Neural crest cell (in vitro differentiated cells): ENCODE results near the gene ZNF483. TPM values are rescaled to one million over a fixed set of nuclear protein-coding genes. Genes with fewer than 3 reads are reported as not detected.

Experiments used
- DNase-seq: peaks from one replicate; pipeline ENCODE4 v3.0.0; 2021; ENCODE audit warnings: low read depth, mixed read lengths, low spot score
- H3K27ac Mint-ChIP-seq: one replicate; pipeline ENCODE4 v1.8.0; 2021; ENCODE audit warnings: mild to moderate bottlenecking, mixed read lengths; ENCODE audit not compliant: unreplicated experiment
- H3K27me3 Mint-ChIP-seq: 2 replicates; pipeline ENCODE4 v1.8.0; 2021; ENCODE audit warnings: low read depth, mild to moderate bottlenecking, mixed read lengths
- H3K36me3 Mint-ChIP-seq: 2 replicates; pipeline ENCODE4 v1.8.0; 2021; ENCODE audit warnings: low read depth, mild to moderate bottlenecking, mixed read lengths
- H3K4me1 Mint-ChIP-seq: 2 replicates; pipeline ENCODE4 v1.8.0; 2021; ENCODE audit warnings: mixed read lengths
- H3K4me3 Mint-ChIP-seq: one replicate; pipeline ENCODE4 v1.8.0; 2021; ENCODE audit warnings: mild to moderate bottlenecking, mixed read lengths
- H3K9me3 Mint-ChIP-seq: 2 replicates; pipeline ENCODE4 v1.8.0; 2021; ENCODE audit warnings: mixed read lengths
- total RNA-seq: library from RNA; stranded (reverse); gene quantifications from 2 replicates; pipeline ENCODE4 v1.2.1, GENCODE V29; 2021
- TF ChIP-seq, protein P1 (sequence below): fragments of 200-600 bp; sonication (generic); conservative IDR thresholded peaks from 2 replicates; pipeline ENCODE4 v1.5.0; 2021; ENCODE audit warnings: antibody characterized with exemption, mild to moderate bottlenecking

The ZNF483 gene
- total RNA-seq, 1 donor from 2014 or later = 26.0 TPM

DNA sequence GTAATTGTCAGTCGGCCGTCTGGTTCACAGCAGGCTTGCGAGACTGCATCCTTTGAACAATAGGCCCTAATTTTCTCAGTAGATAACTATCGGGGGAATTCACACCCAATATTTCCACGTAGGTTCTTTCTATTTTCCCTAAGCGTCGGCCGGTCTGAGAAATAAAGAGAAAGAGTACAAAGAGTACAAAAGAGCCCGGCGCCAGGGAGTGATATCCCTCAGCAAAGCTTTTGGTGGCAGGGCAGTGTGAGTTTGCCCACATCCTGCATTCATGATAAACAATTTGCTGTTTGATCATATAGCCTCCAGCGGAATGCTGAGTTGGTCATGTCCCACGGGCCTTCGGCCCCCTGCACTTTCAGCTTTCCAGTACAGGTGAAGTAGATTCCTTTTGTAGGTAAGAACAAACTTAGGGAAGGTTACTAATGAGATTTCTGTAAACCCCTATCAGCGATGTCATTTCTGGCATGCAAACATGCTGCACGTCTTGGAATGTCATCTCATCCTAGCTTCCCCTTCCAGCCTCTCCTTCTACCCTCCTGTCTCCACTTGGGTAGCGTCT is 79.2 kb downstream of the ZNF483 start:
- peak overlapping the region; percentile 60 for H3K27ac Mint-ChIP-seq
- H3K4me3 Mint-ChIP-seq = peak overlapping the region; percentile 7
- H3K9me3 Mint-ChIP-seq = no peaks in the 10 kb centered on the region
- no peak for DNase-seq
- H3K4me1 Mint-ChIP-seq = peaks cover 16% of the 10 kb centered on the region
- TF ChIP-seq, protein P1, sequence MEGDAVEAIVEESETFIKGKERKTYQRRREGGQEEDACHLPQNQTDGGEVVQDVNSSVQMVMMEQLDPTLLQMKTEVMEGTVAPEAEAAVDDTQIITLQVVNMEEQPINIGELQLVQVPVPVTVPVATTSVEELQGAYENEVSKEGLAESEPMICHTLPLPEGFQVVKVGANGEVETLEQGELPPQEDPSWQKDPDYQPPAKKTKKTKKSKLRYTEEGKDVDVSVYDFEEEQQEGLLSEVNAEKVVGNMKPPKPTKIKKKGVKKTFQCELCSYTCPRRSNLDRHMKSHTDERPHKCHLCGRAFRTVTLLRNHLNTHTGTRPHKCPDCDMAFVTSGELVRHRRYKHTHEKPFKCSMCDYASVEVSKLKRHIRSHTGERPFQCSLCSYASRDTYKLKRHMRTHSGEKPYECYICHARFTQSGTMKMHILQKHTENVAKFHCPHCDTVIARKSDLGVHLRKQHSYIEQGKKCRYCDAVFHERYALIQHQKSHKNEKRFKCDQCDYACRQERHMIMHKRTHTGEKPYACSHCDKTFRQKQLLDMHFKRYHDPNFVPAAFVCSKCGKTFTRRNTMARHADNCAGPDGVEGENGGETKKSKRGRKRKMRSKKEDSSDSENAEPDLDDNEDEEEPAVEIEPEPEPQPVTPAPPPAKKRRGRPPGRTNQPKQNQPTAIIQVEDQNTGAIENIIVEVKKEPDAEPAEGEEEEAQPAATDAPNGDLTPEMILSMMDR = no peak
- H3K27me3 Mint-ChIP-seq = peaks cover 2% of the 10 kb centered on the region
- H3K36me3 Mint-ChIP-seq = no peaks in the 10 kb centered on the region

DNA sequence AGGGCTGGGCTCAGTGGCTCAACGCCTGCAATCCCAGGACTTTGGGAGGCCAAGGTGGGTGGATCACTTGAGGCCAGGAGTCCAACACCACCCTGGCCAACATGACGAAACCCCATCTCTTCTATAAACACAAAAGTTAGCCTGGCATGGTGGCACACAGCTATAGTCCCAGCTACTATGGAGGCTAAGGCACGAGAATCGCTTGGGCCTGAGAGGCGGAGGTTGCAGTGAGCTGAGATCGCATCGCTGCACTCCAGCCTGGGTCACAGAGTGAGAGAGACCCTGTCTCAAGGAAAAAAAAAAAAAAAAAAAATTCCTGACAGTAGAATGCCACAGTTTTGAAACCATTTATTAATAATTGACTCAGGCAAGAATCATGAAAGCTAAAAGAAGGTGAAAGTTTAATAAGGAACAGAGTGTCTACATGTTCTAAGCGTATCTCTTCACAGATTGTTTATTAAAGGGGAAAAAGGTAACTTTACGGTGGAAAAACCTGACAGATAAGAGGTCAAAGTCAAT is 80.1 kb downstream of the ZNF483 start:
- no peaks in the 10 kb centered on the region for H3K9me3 Mint-ChIP-seq
- H3K36me3 Mint-ChIP-seq = no peaks in the 10 kb centered on the region
- H3K27me3 Mint-ChIP-seq = no peaks in the 10 kb centered on the region
- H3K4me1 Mint-ChIP-seq = peaks cover 12% of the 10 kb centered on the region
- TF ChIP-seq, protein P1 = no peak
- H3K4me3 Mint-ChIP-seq = no peak overlapping the region
- DNase-seq = no peak
- H3K27ac Mint-ChIP-seq = no peak overlapping the region

DNA sequence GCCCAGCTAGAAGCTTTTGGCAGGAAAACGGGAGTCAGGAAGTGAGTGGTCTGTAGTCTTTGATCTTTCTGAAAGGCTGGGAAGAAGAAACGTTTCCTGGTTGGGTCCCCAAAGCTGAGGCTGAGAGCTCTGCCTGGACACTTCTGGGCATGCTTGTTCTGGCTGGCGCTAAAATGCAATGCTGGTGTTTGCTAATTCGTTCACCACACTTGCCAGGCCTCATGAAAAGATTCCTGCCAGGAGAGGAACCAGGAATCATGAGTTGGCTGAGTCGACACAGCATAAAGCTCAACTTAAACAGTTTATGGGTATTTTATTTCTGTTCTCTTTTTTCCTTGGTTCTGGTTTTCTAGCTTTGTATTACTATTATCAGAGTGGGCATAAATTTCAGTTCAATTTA is 85.2 kb downstream of the ZNF483 start:
- Mint-ChIP-seq H3K36me3 (no peaks in the 10 kb centered on the region), H3K4me3 (no peak overlapping the region), H3K27ac (no peak overlapping the region), H3K27me3 (peaks cover 4% of the 10 kb centered on the region), H3K4me1 (no peaks in the 10 kb centered on the region), H3K9me3 (no peaks in the 10 kb centered on the region)
- DNase-seq = no peak
- TF ChIP-seq, protein P1 = no peak

DNA sequence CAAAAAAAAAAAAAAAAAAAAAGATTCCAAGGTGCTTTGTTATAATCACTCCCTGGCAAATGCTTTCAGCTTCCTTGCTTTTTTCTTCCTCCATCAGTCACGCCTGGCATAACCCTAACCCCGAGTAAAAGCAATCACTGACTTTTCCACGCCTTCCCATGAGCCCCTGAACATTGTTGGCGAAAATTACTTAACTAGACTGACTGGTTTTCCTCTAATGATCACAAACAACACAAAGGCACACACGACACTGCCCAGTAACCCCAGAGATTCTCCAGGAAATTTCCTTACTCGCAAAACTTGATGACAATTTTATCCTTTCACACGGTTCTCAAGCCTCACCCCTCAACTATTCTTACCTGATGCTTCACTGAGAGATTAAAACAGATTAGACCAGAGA is 85.9 kb downstream of the ZNF483 start:
- peaks cover 4% of the 10 kb centered on the region for H3K27me3 Mint-ChIP-seq
- no peaks in the 10 kb centered on the region for H3K4me1 Mint-ChIP-seq
- no peak overlapping the region for H3K4me3 Mint-ChIP-seq
- no peaks in the 10 kb centered on the region for H3K36me3 Mint-ChIP-seq
- TF ChIP-seq, protein P1 = no peak
- H3K9me3 Mint-ChIP-seq = no peaks in the 10 kb centered on the region
- H3K27ac Mint-ChIP-seq = peak overlapping the region; percentile 48
- DNase-seq = no peak

DNA sequence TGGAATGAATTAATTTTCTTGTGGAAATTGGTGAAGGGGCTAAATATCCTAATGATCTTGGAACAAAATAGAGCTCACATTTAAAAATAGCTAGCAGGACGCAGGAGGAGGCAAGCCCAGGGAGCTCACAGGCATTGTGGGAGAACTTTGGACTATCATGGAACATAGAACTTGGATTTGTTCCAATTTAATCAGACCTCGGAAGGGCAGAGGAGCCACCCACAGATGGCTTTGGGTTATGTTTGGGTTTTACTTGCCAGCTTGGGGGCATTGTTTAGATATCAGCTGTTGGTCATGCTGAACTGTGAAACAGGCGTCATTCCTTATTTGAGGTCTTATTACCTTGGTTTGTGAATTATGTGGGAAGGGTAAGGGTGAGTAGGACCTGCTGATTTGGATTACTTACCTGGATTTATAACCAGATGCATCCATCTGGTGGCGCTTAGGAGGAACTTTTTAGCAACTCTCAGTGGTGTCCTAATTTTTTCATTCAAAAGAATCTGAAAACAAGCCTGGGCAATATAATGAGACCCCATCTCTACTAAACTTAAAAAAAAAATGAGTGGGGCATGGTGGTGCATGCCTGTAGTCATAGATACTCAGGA is 88.6 kb downstream of the ZNF483 start:
- Mint-ChIP-seq H3K9me3 (no peaks in the 10 kb centered on the region), H3K36me3 (no peaks in the 10 kb centered on the region), H3K27me3 (peaks cover 4% of the 10 kb centered on the region), H3K4me1 (no peaks in the 10 kb centered on the region), H3K27ac (no peak overlapping the region), H3K4me3 (no peak overlapping the region)
- TF ChIP-seq, protein P1 = no peak
- DNase-seq = no peak
